Trophoblast cell (in vitro differentiated cells and primary cell): ENCODE data around the gene PPIC.

Experiments used
- DNase-seq, 2 donors: peaks; one replicate each; pipeline ENCODE4 v3.0.0-alpha.2; 2016
- H2AFZ ChIP-seq: 2 replicates; pipeline ENCODE4 v1.6.1; 2013; ENCODE audit warnings: low read length, moderate library complexity, mild to moderate bottlenecking; ENCODE audit not compliant: insufficient read depth, poor library complexity
- H2AK5ac ChIP-seq: 2 replicates; pipeline ENCODE4 v1.6.1; 2013; ENCODE audit warnings: mild to moderate bottlenecking, low read length
- H2BK120ac ChIP-seq: 2 replicates; pipeline ENCODE4 v1.6.1; 2013; ENCODE audit warnings: low read length, mild to moderate bottlenecking, moderate library complexity; ENCODE audit not compliant: insufficient read depth, poor library complexity
- H2BK12ac ChIP-seq: 2 replicates; pipeline ENCODE4 v1.6.1; 2013; ENCODE audit warnings: mild to moderate bottlenecking, low read length, moderate library complexity
- H2BK5ac ChIP-seq: 2 replicates; pipeline ENCODE4 v1.6.1; 2013; ENCODE audit warnings: low read length, low read depth, moderate library complexity, mild to moderate bottlenecking; ENCODE audit not compliant: poor library complexity
- H3K14ac ChIP-seq: 2 replicates; pipeline ENCODE4 v1.6.1; 2013; ENCODE audit warnings: mild to moderate bottlenecking, low read length
- H3K18ac ChIP-seq: 2 replicates; pipeline ENCODE4 v1.6.1; 2013; ENCODE audit warnings: mild to moderate bottlenecking, low read length
- H3K23ac ChIP-seq: 2 replicates; pipeline ENCODE4 v1.6.1; 2013; ENCODE audit warnings: low read length
- H3K27ac ChIP-seq: 2 replicates; pipeline ENCODE4 v1.5.1; 2013; ENCODE audit warnings: low read depth, mild to moderate bottlenecking, inconsistent platforms, low read length, moderate library complexity
- H3K27me3 ChIP-seq: 2 replicates; pipeline ENCODE4 v1.6.1; 2013; ENCODE audit warnings: inconsistent platforms, mild to moderate bottlenecking, low read length, moderate library complexity; ENCODE audit not compliant: insufficient read depth
- H3K36me3 ChIP-seq, 2 experiments: 1 replicate in 1 of 2; 2 replicates in 1 of 2; pipeline ENCODE4 v1.6.1; 2013; ENCODE audit warnings: low read length in 2 of 2, mild to moderate bottlenecking in 2 of 2, moderate library complexity in 1 of 2; ENCODE audit not compliant: insufficient read depth in 2 of 2, control insufficient read depth in 1 of 2
- H3K4ac ChIP-seq: 2 replicates; pipeline ENCODE4 v1.6.1; 2013; ENCODE audit warnings: low read depth, mild to moderate bottlenecking, low read length, moderate library complexity
- H3K4me1 ChIP-seq, 2 experiments: 1 replicate in 1 of 2; 2 replicates in 1 of 2; pipeline ENCODE4 v1.6.1; 2013; ENCODE audit warnings: low read length in 2 of 2, mild to moderate bottlenecking in 2 of 2, moderate library complexity in 1 of 2; ENCODE audit not compliant: insufficient read depth in 2 of 2, control insufficient read depth in 1 of 2
- H3K4me2 ChIP-seq: 2 replicates; pipeline ENCODE4 v1.6.1; 2013; ENCODE audit warnings: inconsistent platforms, mild to moderate bottlenecking, low read length, moderate library complexity
- H3K4me3 ChIP-seq: 2 replicates; pipeline ENCODE4 v1.5.1; 2013; ENCODE audit warnings: mild to moderate bottlenecking, low read depth, low read length, inconsistent platforms
- H3K79me1 ChIP-seq: one replicate; pipeline ENCODE4 v1.6.1; 2013; ENCODE audit warnings: low read length
- H3K79me2 ChIP-seq: 2 replicates; pipeline ENCODE4 v1.6.1; 2013; ENCODE audit warnings: low read length, mild to moderate bottlenecking; ENCODE audit not compliant: control insufficient read depth, insufficient read depth, poor library complexity
- H3K9ac ChIP-seq: 2 replicates; pipeline ENCODE4 v1.6.1; 2013; ENCODE audit warnings: mild to moderate bottlenecking, low read length
- H3K9me3 ChIP-seq: 2 replicates; pipeline ENCODE4 v1.6.1; 2013; ENCODE audit warnings: low read depth, mild to moderate bottlenecking, control low read depth, inconsistent platforms, low read length; ENCODE audit not compliant: insufficient read depth
- H4K12ac ChIP-seq: 2 replicates; pipeline ENCODE4 v1.6.1; 2013; ENCODE audit warnings: low read depth, mild to moderate bottlenecking, low read length, moderate library complexity
- H4K8ac ChIP-seq: 2 replicates; pipeline ENCODE4 v1.6.1; 2013; ENCODE audit warnings: low read depth, mild to moderate bottlenecking, low read length, moderate library complexity
- H4K91ac ChIP-seq: one replicate; pipeline ENCODE4 v1.6.1; 2013; ENCODE audit warnings: low read depth, mild to moderate bottlenecking, low read length, moderate library complexity
- WGBS: extraction: QIAGEN DNeasy Blood & Tissue Kit; methylation state at CpG from one replicate; pipeline ENCODE4 v1.1.7; 2013; ENCODE audit warnings: missing lambda C conversion rate; ENCODE audit not compliant: insufficient read length, insufficient coverage; ENCODE audit errors: extremely low coverage; 5-methylcytosine and 5-hydroxymethylcytosine counted together

PPIC gene

DNA sequence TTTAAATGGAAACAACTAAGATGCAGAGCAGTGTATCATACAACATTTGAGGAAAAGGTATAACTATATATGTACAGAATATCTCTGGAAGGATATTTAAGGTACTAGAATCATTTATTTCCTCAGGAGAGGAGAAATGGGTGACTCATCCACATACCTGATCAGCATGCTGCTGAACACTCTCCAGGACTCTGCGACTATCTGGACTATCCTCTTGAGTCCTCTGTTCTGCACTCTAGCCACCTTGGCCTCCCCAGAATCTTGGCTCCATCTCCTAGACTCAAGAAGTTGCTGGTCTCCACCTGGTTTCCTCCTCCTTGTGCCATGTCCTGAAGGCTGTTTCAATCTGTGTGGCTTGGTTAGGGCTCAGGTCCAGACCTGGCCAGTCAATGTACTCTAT is 43.7 kb upstream of the PPIC start:
- Histone ChIP-seq H4K8ac (no peak overlapping the region), H2AK5ac (no peak overlapping the region), H2BK120ac (no peak overlapping the region), H4K12ac (no peak overlapping the region), H2AFZ (no peak overlapping the region), H3K9ac (no peak overlapping the region), H3K27ac (no peak overlapping the region), H3K79me1 (no peaks in the 10 kb centered on the region), H3K14ac (no peak overlapping the region), H3K9me3 (peaks cover 2% of the 10 kb centered on the region), H3K18ac (no peak overlapping the region), H3K36me3 (no peaks in the 10 kb centered on the region), H3K4me2 (no peak overlapping the region), H3K4me1 (no peaks in the 10 kb centered on the region), H4K91ac (no peak overlapping the region), H3K79me2 (no peaks in the 10 kb centered on the region), H2BK5ac (no peak overlapping the region), H3K27me3 (no peaks in the 10 kb centered on the region), H2BK12ac (no peak overlapping the region), H3K23ac (no peak overlapping the region), H3K4ac (no peak overlapping the region), H3K4me3 (no peak overlapping the region)
- no peak for DNase-seq
- no CpG with 5 or more reads among the region's 1 CpG for whole genome bisulfite sequencing

DNA sequence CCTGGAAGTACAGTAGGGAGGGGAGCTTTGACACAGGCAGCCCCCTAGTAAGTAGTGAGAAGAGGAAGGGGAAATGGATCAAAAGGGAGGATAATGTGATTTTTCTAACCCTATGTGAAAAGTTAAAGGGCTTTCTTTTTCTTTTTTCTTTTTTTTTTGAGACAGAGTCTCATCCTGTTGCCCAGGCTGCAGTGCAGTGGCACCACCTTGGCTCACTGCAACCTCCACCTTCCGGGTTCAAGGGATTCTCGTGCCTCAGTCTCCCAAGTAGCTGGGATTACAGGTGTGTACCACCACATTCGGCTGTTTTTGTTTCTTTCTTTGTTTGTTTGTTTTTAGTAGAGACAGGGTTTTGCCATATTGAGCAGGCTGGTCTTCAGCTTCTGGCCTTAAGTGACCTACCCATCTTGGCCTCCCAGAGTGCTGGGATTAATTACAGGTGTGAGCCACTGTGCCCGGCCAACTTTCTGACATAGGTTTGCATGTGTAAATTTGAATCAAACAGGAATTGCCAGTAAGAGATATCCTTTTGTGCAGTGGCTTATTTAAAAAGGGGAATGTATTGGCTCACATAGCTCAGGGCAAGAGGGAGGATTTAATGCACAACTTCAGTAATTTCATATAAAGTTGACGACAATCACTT is 39.1 kb upstream of the PPIC start:
- no peak overlapping the region for H3K18ac ChIP-seq
- no peak overlapping the region for H2BK120ac ChIP-seq

DNA sequence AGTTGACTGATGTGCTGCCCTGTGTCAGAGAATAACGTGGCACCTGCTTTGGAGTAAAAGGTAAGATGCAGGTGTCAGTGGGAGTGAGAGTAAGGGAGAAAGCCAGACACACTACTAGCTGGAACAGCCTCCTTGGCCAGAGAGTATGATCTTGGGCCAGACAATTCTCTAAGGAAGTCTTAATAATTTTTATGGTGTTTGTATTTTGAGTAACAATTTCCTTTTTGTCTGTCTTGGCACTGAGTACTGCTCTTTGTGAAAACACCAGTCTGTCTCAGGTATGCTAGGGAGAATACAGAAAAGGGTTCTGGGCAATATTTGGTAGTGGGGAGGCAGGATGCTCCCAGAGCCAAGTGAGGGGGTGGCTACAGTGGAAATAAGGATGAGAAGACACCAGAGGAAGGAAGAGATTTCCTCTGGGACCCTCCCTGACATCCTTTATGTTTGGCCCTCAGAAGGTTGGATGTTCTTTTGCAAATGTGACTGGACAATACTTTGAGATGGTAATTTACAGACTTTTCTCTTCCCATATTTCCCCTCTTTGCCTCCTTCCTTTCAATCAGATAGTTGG is 31.9 kb upstream of the PPIC start:
- no peak overlapping the region for H2BK5ac ChIP-seq
- H2AFZ ChIP-seq: no peak overlapping the region
- no peak overlapping the region for H3K14ac ChIP-seq
- H4K91ac ChIP-seq: no peak overlapping the region
- H3K36me3 ChIP-seq: no peaks in the 10 kb centered on the region
- H4K12ac ChIP-seq: no peak overlapping the region
- no peaks in the 10 kb centered on the region for H3K79me2 ChIP-seq
- no peak overlapping the region for H2BK120ac ChIP-seq
- no peaks in the 10 kb centered on the region for H3K4me1 ChIP-seq
- no peak overlapping the region for H3K4ac ChIP-seq
- H3K79me1 ChIP-seq: no peaks in the 10 kb centered on the region
- H2BK12ac ChIP-seq: no peak overlapping the region
- no peaks in the 10 kb centered on the region for H3K27me3 ChIP-seq
- peak overlapping the region; percentile 11 for H3K23ac ChIP-seq
- H3K9me3 ChIP-seq: no peaks in the 10 kb centered on the region
- no peak overlapping the region for H3K4me2 ChIP-seq
- no peak overlapping the region for H3K27ac ChIP-seq
- no peak overlapping the region for H2AK5ac ChIP-seq
- no peak overlapping the region for H3K9ac ChIP-seq
- DNase-seq: no peak
- no peak overlapping the region for H4K8ac ChIP-seq
- WGBS: no CpG with 5 or more reads among the region's 1 CpG
- no peak overlapping the region for H3K18ac ChIP-seq
- no peak overlapping the region for H3K4me3 ChIP-seq

More for the DNA sequence above, 39.1 kb upstream of the PPIC start:
- H3K27me3 ChIP-seq: peaks cover 2% of the 10 kb centered on the region
- H3K9ac ChIP-seq: no peak overlapping the region
- H4K12ac ChIP-seq: no peak overlapping the region
- WGBS: no CpG with 5 or more reads among the region's 5 CpGs
- H3K4me3 ChIP-seq: no peak overlapping the region
- H3K36me3 ChIP-seq: no peaks in the 10 kb centered on the region
- H3K4me1 ChIP-seq: no peaks in the 10 kb centered on the region
- DNase-seq: no peak
- H2AK5ac ChIP-seq: no peak overlapping the region
- H3K4ac ChIP-seq: no peak overlapping the region
- no peak overlapping the region for H2AFZ ChIP-seq
- no peak overlapping the region for H3K14ac ChIP-seq
- no peak overlapping the region for H4K8ac ChIP-seq
- no peak overlapping the region for H3K23ac ChIP-seq
- H4K91ac ChIP-seq: no peak overlapping the region
- no peaks in the 10 kb centered on the region for H3K79me2 ChIP-seq
- H2BK12ac ChIP-seq: no peak overlapping the region
- H3K4me2 ChIP-seq: no peak overlapping the region
- no peak overlapping the region for H2BK5ac ChIP-seq
- no peaks in the 10 kb centered on the region for H3K79me1 ChIP-seq
- no peaks in the 10 kb centered on the region for H3K9me3 ChIP-seq
- H3K27ac ChIP-seq: no peak overlapping the region

DNA sequence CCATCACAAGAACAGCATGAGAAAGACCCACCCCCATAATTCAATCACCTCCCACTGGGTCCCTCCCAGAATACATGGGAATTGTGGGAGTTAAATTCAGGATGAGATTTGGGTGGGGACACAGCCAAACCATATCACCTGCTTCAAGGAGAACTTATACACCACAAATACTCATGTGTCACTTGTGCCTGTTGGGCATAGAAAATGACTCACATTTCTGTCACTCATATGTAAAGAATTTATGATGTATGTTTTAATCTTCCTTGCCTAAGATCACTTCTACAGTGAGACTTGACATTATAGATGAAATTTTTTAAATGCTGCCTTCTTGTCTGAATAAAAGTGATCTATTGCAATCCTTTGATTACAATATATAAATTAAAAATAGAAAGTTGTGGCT is 29.5 kb upstream of the PPIC start:
- H3K9me3 ChIP-seq: peaks cover 3% of the 10 kb centered on the region
- H4K12ac ChIP-seq: no peak overlapping the region
- no peak overlapping the region for H3K18ac ChIP-seq
- no peaks in the 10 kb centered on the region for H3K79me2 ChIP-seq
- H3K36me3 ChIP-seq: no peaks in the 10 kb centered on the region
- no peak overlapping the region for H2AK5ac ChIP-seq
- no peaks in the 10 kb centered on the region for H3K79me1 ChIP-seq
- peak; percentile 40 to 62 for DNase-seq
- H3K14ac ChIP-seq: no peak overlapping the region
- H4K8ac ChIP-seq: no peak overlapping the region
- H3K27ac ChIP-seq: no peak overlapping the region
- H2BK120ac ChIP-seq: no peak overlapping the region
- H3K9ac ChIP-seq: no peak overlapping the region
- no peak overlapping the region for H3K23ac ChIP-seq
- no peak overlapping the region for H4K91ac ChIP-seq
- H3K4ac ChIP-seq: no peak overlapping the region
- H2AFZ ChIP-seq: no peak overlapping the region
- H3K27me3 ChIP-seq: no peaks in the 10 kb centered on the region
- no peak overlapping the region for H3K4me2 ChIP-seq
- no peak overlapping the region for H2BK12ac ChIP-seq
- H3K4me1 ChIP-seq: no peaks in the 10 kb centered on the region
- no peak overlapping the region for H2BK5ac ChIP-seq
- no peak overlapping the region for H3K4me3 ChIP-seq
